ENCODE data around the gene PADI2. TPM values are rescaled to one million over a fixed set of nuclear protein-coding genes. Genes with fewer than 3 reads are reported as not detected.

Gene PADI2
- total and polyA plus RNA-seq, 9 of the 15 experiments (the other 6 are each of a cell fraction or from before 2014, with no cell fraction given) = 0.01 to 0.11 (median 0.01) TPM; not detected in 5

- TF ChIP-seq, protein P1, sequence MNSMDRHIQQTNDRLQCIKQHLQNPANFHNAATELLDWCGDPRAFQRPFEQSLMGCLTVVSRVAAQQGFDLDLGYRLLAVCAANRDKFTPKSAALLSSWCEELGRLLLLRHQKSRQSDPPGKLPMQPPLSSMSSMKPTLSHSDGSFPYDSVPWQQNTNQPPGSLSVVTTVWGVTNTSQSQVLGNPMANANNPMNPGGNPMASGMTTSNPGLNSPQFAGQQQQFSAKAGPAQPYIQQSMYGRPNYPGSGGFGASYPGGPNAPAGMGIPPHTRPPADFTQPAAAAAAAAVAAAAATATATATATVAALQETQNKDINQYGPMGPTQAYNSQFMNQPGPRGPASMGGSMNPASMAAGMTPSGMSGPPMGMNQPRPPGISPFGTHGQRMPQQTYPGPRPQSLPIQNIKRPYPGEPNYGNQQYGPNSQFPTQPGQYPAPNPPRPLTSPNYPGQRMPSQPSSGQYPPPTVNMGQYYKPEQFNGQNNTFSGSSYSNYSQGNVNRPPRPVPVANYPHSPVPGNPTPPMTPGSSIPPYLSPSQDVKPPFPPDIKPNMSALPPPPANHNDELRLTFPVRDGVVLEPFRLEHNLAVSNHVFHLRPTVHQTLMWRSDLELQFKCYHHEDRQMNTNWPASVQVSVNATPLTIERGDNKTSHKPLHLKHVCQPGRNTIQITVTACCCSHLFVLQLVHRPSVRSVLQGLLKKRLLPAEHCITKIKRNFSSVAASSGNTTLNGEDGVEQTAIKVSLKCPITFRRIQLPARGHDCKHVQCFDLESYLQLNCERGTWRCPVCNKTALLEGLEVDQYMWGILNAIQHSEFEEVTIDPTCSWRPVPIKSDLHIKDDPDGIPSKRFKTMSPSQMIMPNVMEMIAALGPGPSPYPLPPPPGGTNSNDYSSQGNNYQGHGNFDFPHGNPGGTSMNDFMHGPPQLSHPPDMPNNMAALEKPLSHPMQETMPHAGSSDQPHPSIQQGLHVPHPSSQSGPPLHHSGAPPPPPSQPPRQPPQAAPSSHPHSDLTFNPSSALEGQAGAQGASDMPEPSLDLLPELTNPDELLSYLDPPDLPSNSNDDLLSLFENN (IDR thresholded peaks at IDR 0.05; ENCODE audit: low read depth in 2 of 2, low read length in 2 of 2) = no peak
- TF ChIP-seq CBFA2T3 (IDR thresholded peaks at IDR 0.05) (no peak), REST (IDR thresholded peaks at IDR 0.05; ENCODE audit: borderline replicate concordance) (peak; percentile 95), REST (CRISPR knock-in tag; IDR thresholded peaks at IDR 0.05; ENCODE audit: low read depth) (no peak), ZNF77 (CRISPR knock-in tag; IDR thresholded peaks at IDR 0.05) (no peak), BHLHE40 (IDR thresholded peaks at IDR 0.05; ENCODE audit: low read length) (peak; percentile 32; the same call in 1 of the 2 replicates)
Observed at GRCh38 chr1:17125756-17126237, 6.5 kb upstream of the PADI2 start (continued).
